OCI-LY3 (cell line): Measurements from ENCODE around the gene SPATA9.

Experiments
- EZH2phosphoT487 ChIP-seq: fragments of 200-600 bp; shearing (Covaris generic); IDR thresholded peaks from 2 replicates; pipeline ENCODE4 v1.6.1; 2018; ENCODE audit warnings: antibody characterized with exemption, mixed run types, low read depth
- TF ChIP-seq, protein P1 (sequence below): fragments of 200-600, 300-600 bp; sonication (generic); IDR thresholded peaks from 2 replicates; pipeline ENCODE4 v1.5.1; 2014; ENCODE audit warnings: antibody characterized with exemption, low read length, low read depth

DNA sequence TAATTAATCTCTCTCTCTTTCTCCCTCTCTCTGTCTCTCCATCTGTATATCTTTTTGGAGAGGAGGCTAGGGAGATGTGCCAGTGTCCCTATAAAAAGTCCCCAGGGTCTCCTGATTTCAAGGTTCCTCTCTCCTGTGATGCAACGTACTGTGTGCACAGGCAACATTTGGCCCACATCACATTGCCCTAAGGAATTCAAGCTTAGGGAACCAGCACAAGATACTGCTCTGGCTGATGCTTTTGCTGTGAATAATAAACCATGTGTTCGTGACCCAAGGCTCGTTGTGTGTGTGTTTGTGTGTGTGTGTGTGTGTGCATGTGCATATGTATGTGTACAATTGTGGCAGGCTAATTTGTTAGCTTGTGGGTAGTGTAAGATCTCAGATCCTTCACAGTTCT is 9.7 kb downstream of the SPATA9 start:
- TF ChIP-seq, protein P1, sequence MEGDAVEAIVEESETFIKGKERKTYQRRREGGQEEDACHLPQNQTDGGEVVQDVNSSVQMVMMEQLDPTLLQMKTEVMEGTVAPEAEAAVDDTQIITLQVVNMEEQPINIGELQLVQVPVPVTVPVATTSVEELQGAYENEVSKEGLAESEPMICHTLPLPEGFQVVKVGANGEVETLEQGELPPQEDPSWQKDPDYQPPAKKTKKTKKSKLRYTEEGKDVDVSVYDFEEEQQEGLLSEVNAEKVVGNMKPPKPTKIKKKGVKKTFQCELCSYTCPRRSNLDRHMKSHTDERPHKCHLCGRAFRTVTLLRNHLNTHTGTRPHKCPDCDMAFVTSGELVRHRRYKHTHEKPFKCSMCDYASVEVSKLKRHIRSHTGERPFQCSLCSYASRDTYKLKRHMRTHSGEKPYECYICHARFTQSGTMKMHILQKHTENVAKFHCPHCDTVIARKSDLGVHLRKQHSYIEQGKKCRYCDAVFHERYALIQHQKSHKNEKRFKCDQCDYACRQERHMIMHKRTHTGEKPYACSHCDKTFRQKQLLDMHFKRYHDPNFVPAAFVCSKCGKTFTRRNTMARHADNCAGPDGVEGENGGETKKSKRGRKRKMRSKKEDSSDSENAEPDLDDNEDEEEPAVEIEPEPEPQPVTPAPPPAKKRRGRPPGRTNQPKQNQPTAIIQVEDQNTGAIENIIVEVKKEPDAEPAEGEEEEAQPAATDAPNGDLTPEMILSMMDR, result no peak
- TF ChIP-seq EZH2phosphoT487, result no peak
